WI38 (cell line): ENCODE measurements around the gene TSPAN9.

ENCODE experiments used
- H3K4me3 ChIP-seq: 2 replicates; pipeline ENCODE4 v1.5.1; 2011; ENCODE audit warnings: low read depth, mild to moderate bottlenecking, control low read depth, low read length
- CTCF ChIP-seq: IDR thresholded peaks from 2 replicates; pipeline ENCODE4 v1.5.1; 2012; ENCODE audit warnings: low read depth, mild to moderate bottlenecking, control low read depth, low read length

The TSPAN9 gene

GRCh38 chr12:3193755-3194154 is 116.6 kb downstream of the TSPAN9 start:
- no peak for TF ChIP-seq CTCF
- no peak overlapping the region for H3K4me3 ChIP-seq

- TF ChIP-seq CTCF: no peak
Measured at GRCh38 chr12:3195337-3195736, 118.2 kb downstream of the TSPAN9 start.

GRCh38 chr12:3195859-3196483 is 118.8 kb downstream of the TSPAN9 start:
- H3K4me3 ChIP-seq: no peak overlapping the region
- TF ChIP-seq CTCF: no peak

More at GRCh38 chr12:3195337-3195736, 118.2 kb downstream of the TSPAN9 start:
- no peak overlapping the region for H3K4me3 ChIP-seq

- no peak overlapping the region for H3K4me3 ChIP-seq
- no peak for TF ChIP-seq CTCF
Measured at GRCh38 chr12:3196488-3196887, 119.3 kb downstream of the TSPAN9 start.

- TF ChIP-seq CTCF: no peak
- no peak overlapping the region for H3K4me3 ChIP-seq
Measured at GRCh38 chr12:3197131-3197818, 120.1 kb downstream of the TSPAN9 start.

- peak overlapping the region; percentile 60 for H3K4me3 ChIP-seq
- no peak for TF ChIP-seq CTCF
Measured at GRCh38 chr12:3199551-3200031, 122.4 kb downstream of the TSPAN9 start.

GRCh38 chr12:3200032-3200617 is 122.9 kb downstream of the TSPAN9 start:
- TF ChIP-seq CTCF: no peak
- peak overlapping the region; percentile 60 for H3K4me3 ChIP-seq
